Measurements from ENCODE around the gene BPNT1. TPM values are rescaled to one million over a fixed set of nuclear protein-coding genes. Genes with fewer than 3 reads are reported as not detected.

BPNT1 gene
- total RNA-seq, 1 experiment from 2014 or later: 25.2 TPM

GRCh38 chr1:220019071-220019470 is 70.5 kb downstream of the BPNT1 start:
- no peaks in the 10 kb centered on the region for H3K4me1 ChIP-seq (ENCODE audit: control insufficient read depth in 1 of 2, insufficient read depth in 2 of 2, low read length in 2 of 2)
- 0 out of 2 replicates have a peak, but pooled peaks cover 4% of the 10 kb centered on the region for H3K79me2 ChIP-seq (ENCODE audit: insufficient read depth, low read length)
- no TSS peak for BruUV-seq (replicated peaks)
- no peak for DNase-seq (ENCODE audit: low read depth, low spot score)
- intact Hi-C loops (cut with micrococcal nuclease): no loop called here
- no peak for TF ChIP-seq POLR2AphosphoS5 (IDR thresholded peaks at IDR 0.05; ENCODE audit: low read depth, low read length)
- TF ChIP-seq SRF (IDR thresholded peaks at IDR 0.05; ENCODE audit: low read depth): no peak
- no peak for TF ChIP-seq CBX3 (IDR thresholded peaks at IDR 0.05; ENCODE audit: low read depth)
- TF ChIP-seq YY1 (IDR thresholded peaks at IDR 0.05; ENCODE audit: extremely low read depth, insufficient replicate concordance, low read depth, low read length): no peak
- TF ChIP-seq TCF7L2 (IDR thresholded peaks at IDR 0.05; ENCODE audit: borderline replicate concordance, extremely low read depth, insufficient read depth, insufficient read length): no peak
- TF ChIP-seq SP1 (IDR thresholded peaks at IDR 0.05; ENCODE audit: low read depth): no peak
- TF ChIP-seq EGR1 (IDR thresholded peaks at IDR 0.05; ENCODE audit: low read depth): no peak
- TF ChIP-seq, protein P1, sequence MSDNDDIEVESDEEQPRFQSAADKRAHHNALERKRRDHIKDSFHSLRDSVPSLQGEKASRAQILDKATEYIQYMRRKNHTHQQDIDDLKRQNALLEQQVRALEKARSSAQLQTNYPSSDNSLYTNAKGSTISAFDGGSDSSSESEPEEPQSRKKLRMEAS (IDR thresholded peaks at IDR 0.05): no peak
- TF ChIP-seq ZBTB33 (IDR thresholded peaks at IDR 0.05; ENCODE audit: extremely low read depth, insufficient replicate concordance, low read length): no peak
- TF ChIP-seq, protein P2, sequence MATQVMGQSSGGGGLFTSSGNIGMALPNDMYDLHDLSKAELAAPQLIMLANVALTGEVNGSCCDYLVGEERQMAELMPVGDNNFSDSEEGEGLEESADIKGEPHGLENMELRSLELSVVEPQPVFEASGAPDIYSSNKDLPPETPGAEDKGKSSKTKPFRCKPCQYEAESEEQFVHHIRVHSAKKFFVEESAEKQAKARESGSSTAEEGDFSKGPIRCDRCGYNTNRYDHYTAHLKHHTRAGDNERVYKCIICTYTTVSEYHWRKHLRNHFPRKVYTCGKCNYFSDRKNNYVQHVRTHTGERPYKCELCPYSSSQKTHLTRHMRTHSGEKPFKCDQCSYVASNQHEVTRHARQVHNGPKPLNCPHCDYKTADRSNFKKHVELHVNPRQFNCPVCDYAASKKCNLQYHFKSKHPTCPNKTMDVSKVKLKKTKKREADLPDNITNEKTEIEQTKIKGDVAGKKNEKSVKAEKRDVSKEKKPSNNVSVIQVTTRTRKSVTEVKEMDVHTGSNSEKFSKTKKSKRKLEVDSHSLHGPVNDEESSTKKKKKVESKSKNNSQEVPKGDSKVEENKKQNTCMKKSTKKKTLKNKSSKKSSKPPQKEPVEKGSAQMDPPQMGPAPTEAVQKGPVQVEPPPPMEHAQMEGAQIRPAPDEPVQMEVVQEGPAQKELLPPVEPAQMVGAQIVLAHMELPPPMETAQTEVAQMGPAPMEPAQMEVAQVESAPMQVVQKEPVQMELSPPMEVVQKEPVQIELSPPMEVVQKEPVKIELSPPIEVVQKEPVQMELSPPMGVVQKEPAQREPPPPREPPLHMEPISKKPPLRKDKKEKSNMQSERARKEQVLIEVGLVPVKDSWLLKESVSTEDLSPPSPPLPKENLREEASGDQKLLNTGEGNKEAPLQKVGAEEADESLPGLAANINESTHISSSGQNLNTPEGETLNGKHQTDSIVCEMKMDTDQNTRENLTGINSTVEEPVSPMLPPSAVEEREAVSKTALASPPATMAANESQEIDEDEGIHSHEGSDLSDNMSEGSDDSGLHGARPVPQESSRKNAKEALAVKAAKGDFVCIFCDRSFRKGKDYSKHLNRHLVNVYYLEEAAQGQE (IDR thresholded peaks at IDR 0.05; ENCODE audit: low read depth): no peak
- TF ChIP-seq JUND (IDR thresholded peaks at IDR 0.05): no peak
- TF ChIP-seq FOSL1 (IDR thresholded peaks at IDR 0.05; ENCODE audit: low read depth): no peak
- no peak for TF ChIP-seq ZFX (IDR thresholded peaks at IDR 0.05)
- no peak for TF ChIP-seq EZH2 (IDR thresholded peaks at IDR 0.05)
- TF ChIP-seq EZH2phosphoT487 (IDR thresholded peaks at IDR 0.05; ENCODE audit: borderline replicate concordance): no peak
- TF ChIP-seq CEBPB (IDR thresholded peaks at IDR 0.05; ENCODE audit: low read depth): no peak
- no peak for TF ChIP-seq SIN3A (IDR thresholded peaks at IDR 0.05; ENCODE audit: low read depth)
- TF ChIP-seq, protein P3, sequence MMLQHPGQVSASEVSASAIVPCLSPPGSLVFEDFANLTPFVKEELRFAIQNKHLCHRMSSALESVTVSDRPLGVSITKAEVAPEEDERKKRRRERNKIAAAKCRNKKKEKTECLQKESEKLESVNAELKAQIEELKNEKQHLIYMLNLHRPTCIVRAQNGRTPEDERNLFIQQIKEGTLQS (IDR thresholded peaks at IDR 0.05): no peak
- TF ChIP-seq POLR2A (IDR thresholded peaks at IDR 0.05; ENCODE audit: borderline replicate concordance, extremely low read depth, insufficient read depth, insufficient read length): no peak
- H3K4me2 ChIP-seq (ENCODE audit: low read length): no peak overlapping the region
- H3K27me3 ChIP-seq (ENCODE audit: insufficient read depth, low read length): no peaks in the 10 kb centered on the region
- H2AFZ ChIP-seq (ENCODE audit: low read depth, low read length, poor library complexity, severe bottlenecking): no peak overlapping the region
- no peak for ATAC-seq
- H3K4me3 ChIP-seq (replicated peaks in 1 of 2; ENCODE audit: low read depth in 1 of 2, low read length in 2 of 2): no peak overlapping the region
- H3K36me3 ChIP-seq (ENCODE audit: control insufficient read depth in 1 of 2, insufficient read depth in 2 of 2, low read length in 2 of 2): peaks cover 17 to 30% of the 10 kb centered on the region in 2 experiments; a peak in 3 of 4 replicates
- ChIA-PET CTCF (no interaction called here), POLR2A (no interaction called here), RAD21 (ENCODE audit: low non-redundant PET in 1 of 2, low total read pairs in 2 of 2, uncharacterized antibody in 2 of 2, unreplicated experiment in 2 of 2) (no interaction called here)
- H4K20me1 ChIP-seq (ENCODE audit: insufficient read depth): no peaks in the 10 kb centered on the region
- no peaks in the 10 kb centered on the region for H3K9me3 ChIP-seq (ENCODE audit: control insufficient read depth in 1 of 2, insufficient read depth in 1 of 2, low read depth in 1 of 2, low read length in 2 of 2)
- H3K9ac ChIP-seq (ENCODE audit: low read length): no peak overlapping the region
- no peaks in the 10 kb centered on the region for H3K9me2 ChIP-seq (ENCODE audit: insufficient read depth)
- no peak overlapping the region for H3K27ac ChIP-seq (ENCODE audit: low read depth, low read length)
